ENCODE data around the gene SIN3B.
"Not testable (repeated sequence)": the region's sequence is repeated elsewhere in the genome, so short reads cannot be mapped to it uniquely, and the experiment has no call there.

The SIN3B gene

GRCh38 chr19:16794456-16795441 lies 34.4 kb upstream of the SIN3B start:
- Histone ChIP-seq H4K20me1 (no peaks in the 10 kb centered on the region), H3K9ac (no peak overlapping the region), H3K4me1 (peaks cover 0 to 32% (median 19%) of the 10 kb centered on the region in 10 experiments; a peak in 14 of 20 replicates), H3K4me3 (0 out of 20 replicates have a peak overlapping the region, but pooled peaks of 1 of the 10 experiments have one; percentile 0), H3K36me3 (peaks cover 0 to 18% (median 0%) of the 10 kb centered on the region in 11 experiments; a peak in 6 of 22 replicates), H3K9me3 (replicated peaks in 1 of 11) (peaks cover 57 to 73% (median 63%) of the 10 kb centered on the region in 11 experiments), H3K27me3 (no peaks in the 10 kb centered on the region), H3K27ac (no peak overlapping the region), H3K4me2 (no peak overlapping the region)
- TF ChIP-seq Cebpa-rat (IDR thresholded peaks at IDR 0.05): no peak

- H3K9ac ChIP-seq: no peak overlapping the region
- H3K27me3 ChIP-seq: no peaks in the 10 kb centered on the region
- no peaks in the 10 kb centered on the region for H4K20me1 ChIP-seq
- no peak overlapping the region for H3K27ac ChIP-seq
- H3K9me3 ChIP-seq (replicated peaks in 1 of 11): peaks cover 52 to 66% (median 57%) of the 10 kb centered on the region in 11 experiments
- no peak overlapping the region for H3K4me2 ChIP-seq
- TF ChIP-seq Cebpa-rat (IDR thresholded peaks at IDR 0.05): no peak
- peaks cover 0 to 38% (median 19%) of the 10 kb centered on the region in 10 experiments; a peak in 14 of 20 replicates for H3K4me1 ChIP-seq
- H3K4me3 ChIP-seq: peak overlapping the region in 2 of 10 experiments; percentile 0 to 17; a peak in 1 of 20 replicates
- peaks cover 0 to 18% (median 0%) of the 10 kb centered on the region in 11 experiments; a peak in 6 of 22 replicates for H3K36me3 ChIP-seq
These were observed 33.5 kb upstream of the SIN3B start for GRCh38 chr19:16795731-16796130.

DNA sequence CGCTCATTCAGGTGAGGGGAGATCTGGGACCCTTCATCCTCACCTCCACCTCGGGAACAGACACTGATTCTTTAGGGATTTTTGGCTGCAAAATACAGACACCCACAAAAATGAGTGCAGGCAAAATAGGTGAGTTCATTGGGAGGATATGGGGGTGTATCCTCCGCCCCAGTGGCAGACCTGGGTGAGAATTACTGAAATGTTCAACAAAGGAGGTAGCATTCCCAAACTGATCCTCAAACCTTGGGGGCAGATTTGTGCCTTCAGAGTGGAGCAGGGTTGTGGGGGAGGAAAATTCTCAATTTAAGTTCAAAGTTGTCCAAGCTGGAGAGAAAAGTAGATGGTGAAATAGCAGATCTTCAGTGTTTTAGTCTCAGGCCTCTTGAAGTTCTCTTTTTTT lies 31.3 kb upstream of the SIN3B start:
- Histone ChIP-seq H3K36me3 (peaks cover 0 to 18% (median 0%) of the 10 kb centered on the region in 11 experiments; a peak in 6 of 22 replicates), H3K27me3 (no peaks in the 10 kb centered on the region), H3K9ac (no peak overlapping the region), H4K20me1 (no peaks in the 10 kb centered on the region), H3K4me1 (peaks cover 0 to 38% (median 17%) of the 10 kb centered on the region in 10 experiments; a peak in 18 of 20 replicates), H3K9me3 (replicated peaks in 1 of 11) (peaks cover 48 to 62% (median 57%) of the 10 kb centered on the region in 11 experiments), H3K4me2 (no peak overlapping the region), H3K4me3 (no peak overlapping the region), H3K27ac (no peak overlapping the region)
- no peak for TF ChIP-seq Cebpa-rat (IDR thresholded peaks at IDR 0.05)

- not testable (repeated sequence) for H3K9ac ChIP-seq, H3K27me3 ChIP-seq, H3K4me2 ChIP-seq, H3K4me3 ChIP-seq, H3K27ac ChIP-seq, H4K20me1 ChIP-seq
- Histone ChIP-seq H3K36me3 (peaks cover 0 to 18% (median 0%) of the 10 kb centered on the region in 11 experiments; a peak in 6 of 22 replicates), H3K4me1 (peaks cover 0 to 34% (median 21%) of the 10 kb centered on the region in 10 experiments; a peak in 18 of 20 replicates), H3K9me3 (replicated peaks in 1 of 11) (peaks cover 49 to 64% (median 58%) of the 10 kb centered on the region in 11 experiments)
These were observed 30.9 kb upstream of the SIN3B start for GRCh38 chr19:16798326-16798725.

GRCh38 chr19:16799740-16800139 lies 29.5 kb upstream of the SIN3B start:
- no peak for TF ChIP-seq Cebpa-rat (IDR thresholded peaks at IDR 0.05)
- Histone ChIP-seq H3K4me1 (peaks cover 0 to 28% (median 22%) of the 10 kb centered on the region in 10 experiments; a peak in 18 of 20 replicates), H3K4me3 (no peak overlapping the region), H3K9me3 (replicated peaks in 1 of 11) (peaks cover 39 to 54% (median 47%) of the 10 kb centered on the region in 11 experiments), H3K27me3 (no peaks in the 10 kb centered on the region), H4K20me1 (no peaks in the 10 kb centered on the region), H3K9ac (no peak overlapping the region), H3K36me3 (peaks cover 0 to 16% (median 0%) of the 10 kb centered on the region in 11 experiments; a peak in 6 of 22 replicates), H3K27ac (no peak overlapping the region), H3K4me2 (no peak overlapping the region)

- no peaks in the 10 kb centered on the region for H3K27me3 ChIP-seq
- H3K4me3 ChIP-seq: no peak overlapping the region
- H3K9me3 ChIP-seq (replicated peaks in 1 of 11): peaks cover 20 to 35% (median 29%) of the 10 kb centered on the region in 11 experiments
- H3K4me1 ChIP-seq: peaks cover 0 to 32% (median 24%) of the 10 kb centered on the region in 10 experiments; a peak in 18 of 20 replicates
- H3K36me3 ChIP-seq: peaks cover 0 to 5% (median 0%) of the 10 kb centered on the region in 11 experiments; a peak in 2 of 22 replicates
- no peak overlapping the region for H3K9ac ChIP-seq
- TF ChIP-seq Cebpa-rat (IDR thresholded peaks at IDR 0.05): no peak
- H4K20me1 ChIP-seq: no peaks in the 10 kb centered on the region
- peak overlapping the region in 8 of 11 experiments; percentile 0 to 76 (median 39); a peak in 10 of 22 replicates for H3K4me2 ChIP-seq
- peak overlapping the region in 3 of 11 experiments; percentile 23 to 47 (median 28); a peak in 4 of 22 replicates for H3K27ac ChIP-seq
These were observed 27.6 kb upstream of the SIN3B start for GRCh38 chr19:16801600-16802013.

DNA sequence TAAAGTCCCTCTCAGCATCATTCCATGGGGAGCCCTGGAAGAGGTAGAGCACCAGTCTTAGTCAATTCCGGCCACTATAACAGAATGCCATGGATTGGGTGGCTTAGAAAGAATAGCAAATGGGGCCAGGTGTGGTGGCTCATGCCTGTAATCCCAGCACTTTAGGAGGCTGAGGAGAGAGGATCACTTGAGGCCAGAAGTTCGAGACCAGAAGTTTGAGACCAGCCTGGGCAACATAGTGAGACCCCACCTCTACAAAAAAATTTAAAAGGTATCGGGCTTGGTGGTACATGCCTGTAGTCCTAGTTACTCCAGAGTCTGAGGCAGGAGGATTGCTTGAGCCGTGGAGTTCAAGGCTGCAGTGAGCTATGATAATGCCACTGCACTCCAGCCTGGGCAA lies 25.0 kb upstream of the SIN3B start:
- Histone ChIP-seq H3K4me1 (peaks cover 0 to 32% (median 24%) of the 10 kb centered on the region in 10 experiments; a peak in 18 of 20 replicates), H3K4me3 (no peak overlapping the region), H3K9me3 (replicated peaks in 1 of 11) (peaks cover 6 to 21% (median 13%) of the 10 kb centered on the region in 11 experiments; a peak in 20 of 22 replicates), H4K20me1 (no peaks in the 10 kb centered on the region), H3K27me3 (no peaks in the 10 kb centered on the region), H3K36me3 (peaks cover 0 to 5% (median 0%) of the 10 kb centered on the region in 11 experiments; a peak in 2 of 22 replicates), H3K27ac (no peak overlapping the region), H3K9ac (no peak overlapping the region), H3K4me2 (no peak overlapping the region)
- no peak for TF ChIP-seq Cebpa-rat (IDR thresholded peaks at IDR 0.05)

DNA sequence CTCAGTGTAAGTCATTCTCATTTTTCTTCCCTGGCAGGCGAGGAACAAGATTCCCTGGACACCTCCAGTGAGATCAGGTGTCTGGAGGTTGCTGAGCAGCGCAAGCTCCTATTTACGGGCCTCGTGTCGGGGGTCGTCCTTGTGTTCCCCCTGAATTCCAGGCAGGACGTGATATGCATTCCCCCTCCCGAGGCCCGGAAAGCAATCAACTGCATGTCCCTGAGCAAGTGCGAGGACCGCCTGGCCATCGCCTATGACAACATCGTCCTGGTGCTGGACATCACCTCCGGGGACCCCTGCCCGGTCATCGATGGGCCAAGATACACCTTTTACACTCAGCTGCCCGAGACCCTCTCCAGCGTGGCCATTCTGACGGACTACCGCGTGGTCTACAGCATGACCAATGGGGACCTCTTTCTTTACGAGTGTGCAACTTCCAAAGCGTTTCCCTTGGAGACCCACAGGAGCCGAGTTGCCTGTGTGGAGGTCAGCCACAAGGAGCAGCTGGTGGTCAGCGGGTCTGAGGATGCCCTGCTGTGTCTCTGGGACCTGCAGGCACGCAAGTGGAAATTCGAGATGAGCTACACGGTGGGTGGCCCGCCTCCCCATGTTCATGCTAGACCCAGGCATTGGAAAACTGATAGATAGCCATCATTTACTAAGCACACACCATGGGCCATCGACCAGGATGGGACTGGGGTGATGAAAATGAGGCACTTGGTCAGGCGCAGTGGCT lies 21.5 kb upstream of the SIN3B start:
- H3K9me3 ChIP-seq (replicated peaks in 1 of 11): peaks cover 5 to 13% (median 10%) of the 10 kb centered on the region in 11 experiments; a peak in 20 of 22 replicates
- H3K9ac ChIP-seq: no peak overlapping the region
- no peak overlapping the region for H3K27ac ChIP-seq
- peaks cover 0 to 10% (median 6%) of the 10 kb centered on the region in 10 experiments; a peak in 16 of 20 replicates for H3K4me1 ChIP-seq
- H3K36me3 ChIP-seq: peaks cover 0 to 5% (median 0%) of the 10 kb centered on the region in 11 experiments; a peak in 2 of 22 replicates
- no peak overlapping the region for H3K4me2 ChIP-seq
- TF ChIP-seq Cebpa-rat (IDR thresholded peaks at IDR 0.05): no peak
- no peak overlapping the region for H3K4me3 ChIP-seq
- H3K27me3 ChIP-seq: no peaks in the 10 kb centered on the region
- H4K20me1 ChIP-seq: no peaks in the 10 kb centered on the region

All from BLaER1 treated with 17β-estradiol and CSF1 and Interleukin-3, amounts not matched to agents 10 nM and 100 nM (cell line).